HUDEP-2 (cell line): ENCODE results near the gene GJB6.
"Not testable (repeated sequence)": the region's sequence is repeated elsewhere in the genome, so short reads cannot be mapped to it uniquely, and the experiment has no call there.

ENCODE experiments used
- DNase-seq, 76 experiments: peaks; one replicate each; lab custom pipeline; 2025; ENCODE audit not compliant: unreplicated experiment in 76 of 76; lab: John Stamatoyannopoulos, UW

Gene GJB6

DNA sequence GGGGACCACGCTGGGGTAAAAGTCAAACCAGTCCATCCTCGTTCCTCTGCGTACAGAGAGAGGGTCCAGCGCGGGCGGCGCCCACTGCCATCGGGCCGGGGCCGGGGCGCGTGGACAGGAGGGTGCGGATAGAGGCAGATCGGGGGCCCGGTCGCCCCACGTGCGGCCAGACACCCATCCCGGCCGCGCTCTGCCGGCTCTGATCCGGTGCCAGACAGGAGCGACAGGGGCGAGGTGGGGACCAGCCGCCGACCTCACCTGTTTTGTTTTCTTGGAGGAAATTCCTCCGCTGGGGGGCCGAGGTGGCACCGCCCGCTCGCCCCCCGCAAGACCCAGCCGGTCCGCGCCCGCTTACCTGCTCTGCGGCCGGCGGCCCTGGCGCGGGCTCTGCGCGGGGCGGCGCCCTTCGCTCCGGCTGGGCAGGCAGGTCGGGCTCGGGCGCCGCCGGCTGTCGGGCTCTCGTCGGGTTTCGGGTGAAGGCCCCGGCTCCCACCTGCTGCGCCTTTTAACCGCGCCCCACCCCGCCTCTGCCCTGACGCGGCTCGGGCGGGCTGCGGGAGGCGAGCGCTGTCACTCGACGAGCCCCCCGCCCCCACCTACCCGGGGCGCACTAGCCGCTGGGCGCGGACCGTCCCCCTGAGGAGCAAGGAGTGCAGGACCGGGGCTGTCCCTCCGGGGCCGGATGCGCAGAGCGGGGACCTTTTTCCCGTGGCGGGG lies at the start of gene GJB6:
Gene GJB6, minus strand, starts transcription at position 481 of the 717 bp plus-strand sequence. CDS start 8,839 bp downstream, outside the sequence.
- no peak for DNase-seq

GRCh38 chr13:20276901-20277300 lies 44.8 kb upstream of the GJB6 start:
- not testable (repeated sequence) for DNase-seq

- DNase-seq: no peak
Measured at GRCh38 chr13:20274466-20274865, 42.3 kb upstream of the GJB6 start.

DNA sequence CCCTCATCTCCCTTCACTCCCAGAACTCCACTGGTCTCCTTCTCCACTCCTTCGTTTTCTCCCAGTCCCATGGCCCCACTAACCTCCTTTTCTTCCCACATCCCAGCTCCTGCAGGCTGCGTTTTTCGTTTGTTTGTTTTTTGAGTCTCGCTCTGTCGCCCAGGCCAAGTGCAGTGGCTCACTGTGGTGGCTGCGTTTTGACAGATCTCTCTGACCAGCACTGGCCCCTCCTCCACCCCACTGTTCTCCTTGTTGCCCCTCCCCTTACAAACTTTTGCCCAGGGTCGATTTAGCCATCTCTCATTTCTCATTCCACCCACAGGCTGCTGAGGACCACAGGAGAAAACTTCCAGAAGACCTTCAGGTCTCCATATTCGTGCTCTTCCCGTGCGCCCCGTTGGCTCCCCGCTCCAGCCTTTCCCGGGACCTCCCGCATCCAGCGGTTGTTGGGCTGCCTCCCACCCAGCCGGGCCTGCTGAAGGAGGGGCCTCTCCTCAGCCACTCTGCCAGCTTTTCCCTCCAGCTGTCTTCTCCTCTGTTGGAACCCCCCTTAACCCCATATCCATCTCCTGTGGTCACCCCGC lies 40.6 kb upstream of the GJB6 start:
- no peak for DNase-seq

DNA sequence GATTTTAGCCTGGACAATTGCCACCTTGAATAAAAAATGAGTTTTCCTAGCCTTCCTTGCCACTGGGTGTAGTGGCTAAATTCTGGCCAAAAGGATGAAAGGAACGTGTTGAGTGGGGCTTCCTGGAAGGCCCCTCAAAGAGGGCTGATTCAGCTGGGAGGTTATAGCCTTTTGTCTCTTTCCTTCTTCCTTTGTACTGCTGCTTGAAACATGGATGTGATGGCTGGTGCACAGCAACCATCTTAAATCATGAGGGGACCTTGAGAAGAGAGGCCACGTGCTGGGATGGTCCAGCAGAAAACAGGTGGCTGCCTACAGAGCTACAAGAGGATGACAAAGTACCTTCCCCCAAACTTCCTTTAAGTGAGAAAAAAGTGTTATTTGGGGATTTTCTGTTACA lies 40.0 kb upstream of the GJB6 start:
- no peak for DNase-seq

DNA sequence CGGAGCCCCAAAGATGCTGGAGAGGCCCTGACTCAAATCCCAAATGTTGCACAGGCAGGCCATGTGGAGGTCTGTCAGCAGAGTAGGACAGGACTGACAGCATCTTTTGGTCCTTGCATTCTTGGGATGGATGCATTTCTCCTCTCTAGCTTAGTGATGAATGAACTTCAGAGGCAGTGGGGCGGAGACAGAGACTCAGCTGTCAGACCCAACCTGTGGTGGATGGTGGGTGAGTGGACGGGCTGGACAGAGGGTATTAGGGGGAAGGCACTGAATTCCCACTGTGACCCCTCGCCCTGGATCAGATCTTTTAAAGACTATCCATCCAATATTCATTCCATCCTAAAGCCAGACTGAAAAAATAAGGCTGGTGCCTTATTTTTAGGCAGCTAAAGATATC lies 39.3 kb upstream of the GJB6 start:
- DNase-seq: no peak

GRCh38 chr13:20270163-20270865 lies 38.2 kb upstream of the GJB6 start:
- DNase-seq: no peak

- no peak for DNase-seq
Measured at GRCh38 chr13:20264271-20265018, 32.3 kb upstream of the GJB6 start.

GRCh38 chr13:20263393-20264044 lies 31.4 kb upstream of the GJB6 start:
- DNase-seq: no peak

- DNase-seq: no peak
Measured at GRCh38 chr13:20258963-20259288, 26.8 kb upstream of the GJB6 start.

DNA sequence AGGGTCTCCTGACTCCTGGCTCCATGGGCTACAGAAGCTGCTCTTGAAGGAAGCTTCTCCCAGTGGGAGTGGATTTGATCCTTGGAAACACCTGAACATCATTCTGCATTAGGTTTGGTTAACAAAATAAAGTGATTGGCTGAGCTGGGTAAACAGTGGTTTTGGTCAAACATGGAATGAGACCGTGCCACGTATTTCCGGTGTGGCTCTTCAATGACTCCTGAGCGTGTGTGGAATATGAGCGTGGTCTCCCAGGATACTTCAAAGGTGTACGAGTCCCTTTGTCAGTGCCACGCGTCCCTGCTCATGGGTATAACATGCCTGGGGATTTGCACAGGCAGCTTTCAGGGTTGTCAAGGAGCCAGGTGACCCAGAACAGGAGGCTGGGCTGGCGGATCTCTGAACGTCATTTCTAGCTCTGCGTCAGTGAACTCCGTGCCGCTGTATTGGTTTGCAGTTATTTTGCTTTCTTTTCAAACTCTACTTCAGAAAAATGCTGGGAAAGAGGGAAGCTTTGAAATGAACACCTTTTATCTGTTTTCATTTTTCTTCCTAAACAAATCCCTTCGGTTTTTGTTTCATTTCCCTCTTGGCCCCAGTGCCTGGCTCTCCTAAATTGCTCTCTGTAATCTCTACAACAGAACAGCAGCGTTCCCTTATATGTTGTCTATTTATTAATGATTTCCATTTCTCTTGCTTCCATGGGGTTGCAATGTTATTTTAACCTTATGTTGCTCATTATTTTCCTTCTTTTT lies 26.3 kb upstream of the GJB6 start:
- DNase-seq: no peak

- no peak for DNase-seq
Measured at GRCh38 chr13:20254076-20254475, 22.0 kb upstream of the GJB6 start.

GRCh38 chr13:20249913-20250312 lies 17.8 kb upstream of the GJB6 start:
- DNase-seq: no peak

DNA sequence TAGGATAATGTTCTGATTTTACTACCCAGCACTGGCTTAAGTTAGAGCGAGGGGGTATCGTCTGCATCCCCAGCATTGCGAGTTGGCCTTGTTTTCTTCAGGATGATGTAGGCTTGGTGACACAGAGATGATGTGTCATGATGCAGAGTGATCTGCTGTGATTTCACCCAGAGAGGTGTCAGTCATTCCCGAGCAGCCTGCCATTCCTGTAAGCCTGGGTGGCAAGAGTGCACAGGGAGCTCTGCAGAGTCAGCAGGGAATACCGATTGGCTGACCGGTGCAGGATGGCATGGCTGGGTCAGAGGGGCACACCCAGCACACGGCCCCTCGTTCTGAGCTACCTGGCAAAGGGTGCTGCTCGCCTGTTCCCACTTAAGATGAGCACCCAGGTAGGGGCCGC lies 15.8 kb upstream of the GJB6 start:
- no peak for DNase-seq

- DNase-seq: no peak
Measured at GRCh38 chr13:20247403-20247802, 15.3 kb upstream of the GJB6 start.

- no peak for DNase-seq
Measured at GRCh38 chr13:20241593-20241992, 9.5 kb upstream of the GJB6 start.

GRCh38 chr13:20239748-20240147 lies 7.6 kb upstream of the GJB6 start:
- no peak for DNase-seq

DNA sequence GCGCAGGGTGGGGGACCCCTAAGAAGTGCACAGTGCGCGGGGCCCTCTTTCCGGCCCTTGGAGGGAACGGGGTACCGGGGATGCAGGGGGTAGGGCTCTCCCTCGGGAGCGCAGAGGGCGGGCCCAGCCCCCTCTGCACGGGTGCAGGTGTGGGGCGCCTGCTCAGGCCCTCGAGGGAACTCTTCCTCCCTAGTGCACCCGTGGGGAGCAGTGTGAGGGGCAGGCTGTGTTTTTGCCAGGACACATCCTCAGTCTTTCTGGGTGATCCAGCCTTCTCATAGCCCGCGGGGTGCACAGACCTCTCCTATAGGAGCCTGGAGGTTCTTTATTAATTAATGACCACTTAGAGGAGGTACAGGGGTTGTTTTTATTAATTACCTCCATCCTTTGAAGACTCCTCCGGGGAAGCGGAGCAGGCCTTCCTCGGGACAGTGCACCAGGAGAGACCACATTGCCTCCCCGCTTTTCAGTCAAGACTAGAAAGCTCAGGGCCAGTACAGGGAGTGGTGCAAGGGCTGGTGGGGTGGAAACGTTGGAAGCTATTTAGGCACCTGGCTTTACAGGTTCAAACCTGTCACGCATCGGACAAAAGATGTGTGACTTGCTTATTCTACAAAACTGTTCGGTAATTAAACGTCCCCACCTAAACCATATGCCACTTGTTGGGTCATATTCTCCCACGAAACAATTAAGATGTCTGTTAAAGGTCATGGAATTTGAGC lies 598 bp upstream of the GJB6 start:
- no peak for DNase-seq
